NCI-H1092 treated with DMSO at 0.1 percent for 48 hours (cell line): Measurements from ENCODE around the gene EML1.
"Not testable (repeated sequence)": the region's sequence is repeated elsewhere in the genome, so short reads cannot be mapped to it uniquely, and the experiment has no call there.

Source experiments
- DNase-seq: peaks from one replicate; lab custom pipeline; 2025; lab: John Stamatoyannopoulos, UW

The EML1 gene

DNA sequence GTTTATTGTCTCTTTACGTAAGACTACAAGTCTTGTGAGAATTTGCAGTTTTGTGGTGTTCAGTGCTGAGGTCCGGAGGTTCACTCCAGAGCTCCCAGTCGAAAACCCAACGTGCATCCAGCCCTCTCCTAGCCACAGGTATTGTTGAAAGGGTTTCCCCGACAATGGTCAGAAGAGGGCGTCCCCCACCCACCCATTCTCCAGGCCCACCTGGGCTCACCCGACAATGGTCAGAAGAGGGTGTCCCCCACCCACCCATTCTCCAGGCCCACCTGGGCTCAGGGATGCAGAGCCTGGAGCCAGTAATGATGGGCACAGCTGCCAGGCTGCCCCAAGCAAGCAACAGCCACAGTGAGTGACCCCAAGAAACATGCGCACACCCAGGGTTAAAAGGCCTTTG is 145.2 kb downstream of the EML1 start:
- no peak for DNase-seq

DNA sequence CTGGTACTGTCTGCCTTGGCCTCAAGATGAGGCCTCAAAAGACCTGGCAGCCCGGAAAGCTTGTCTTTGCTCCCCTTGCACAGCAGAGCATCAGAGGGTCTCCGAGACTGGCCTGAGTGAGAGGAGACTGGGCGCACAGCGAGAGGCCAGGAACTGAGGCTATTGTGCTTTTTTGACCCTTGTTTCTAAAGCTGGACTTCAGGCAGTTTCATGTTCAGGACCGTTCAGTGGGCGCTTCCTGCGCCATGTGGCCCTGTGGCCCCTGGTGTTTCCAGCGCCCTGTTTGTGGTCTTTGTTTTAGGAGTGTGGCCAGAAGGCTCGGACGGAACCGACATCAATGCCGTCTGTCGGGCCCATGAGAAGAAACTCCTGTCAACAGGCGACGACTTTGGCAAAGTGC is 145.7 kb downstream of the EML1 start:
- no peak for DNase-seq

DNA sequence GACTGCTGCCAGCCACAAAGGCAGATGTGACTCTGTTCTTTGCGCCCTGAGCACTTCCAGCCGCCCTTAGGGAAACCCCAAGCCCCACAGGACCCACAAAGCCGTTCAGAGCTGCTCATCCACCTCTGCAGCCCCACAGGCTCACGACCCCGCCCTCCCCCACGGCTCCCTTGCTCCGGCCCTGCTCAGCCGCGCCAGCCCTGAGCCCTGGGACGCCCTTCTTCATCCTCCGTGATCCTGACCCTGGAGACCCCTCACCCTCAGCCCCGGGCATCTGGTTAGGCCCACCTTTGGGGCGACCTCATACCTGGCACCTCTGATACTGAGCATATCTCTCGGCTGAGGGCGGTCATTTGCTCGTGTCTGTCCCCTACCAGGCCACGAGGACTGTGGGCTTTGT is 146.2 kb downstream of the EML1 start:
- no peak for DNase-seq

DNA sequence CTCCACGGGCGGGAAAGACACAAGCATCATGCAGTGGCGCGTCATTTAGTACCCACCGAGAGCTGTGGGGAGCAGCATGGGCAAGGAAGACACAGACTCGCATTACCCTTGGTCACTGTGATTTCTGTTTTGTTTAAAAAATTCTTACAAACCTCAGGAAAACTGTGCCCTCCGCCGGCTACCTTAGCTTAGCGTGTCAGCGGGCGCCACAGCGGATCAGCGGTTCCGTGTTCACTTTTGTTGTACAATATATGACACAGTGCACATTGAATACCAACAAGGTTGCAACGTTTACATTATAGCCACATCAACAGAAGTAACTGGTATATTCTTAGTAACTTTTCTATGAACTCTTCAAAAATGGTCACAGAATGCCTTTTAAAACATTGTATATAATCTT is 146.9 kb downstream of the EML1 start:
- no peak for DNase-seq

DNA sequence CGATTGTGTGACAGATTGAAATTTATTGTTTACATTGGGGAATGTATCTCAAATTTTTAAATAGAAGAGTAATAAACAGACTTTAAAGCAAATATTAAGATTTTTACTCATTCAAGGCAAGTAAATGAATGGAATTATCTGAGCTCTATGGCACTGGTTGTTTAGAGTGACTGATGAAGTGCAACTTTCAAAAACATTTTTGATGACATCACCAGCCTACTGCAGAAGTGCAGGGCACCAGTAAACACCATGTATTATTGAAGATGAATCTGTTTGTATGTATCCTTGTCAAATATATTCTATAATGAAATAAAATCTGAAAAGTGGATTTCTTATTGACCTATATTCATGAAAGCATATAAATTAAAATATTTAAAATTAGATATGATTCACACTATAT is 148.0 kb downstream of the EML1 start:
- DNase-seq, result no peak

DNA sequence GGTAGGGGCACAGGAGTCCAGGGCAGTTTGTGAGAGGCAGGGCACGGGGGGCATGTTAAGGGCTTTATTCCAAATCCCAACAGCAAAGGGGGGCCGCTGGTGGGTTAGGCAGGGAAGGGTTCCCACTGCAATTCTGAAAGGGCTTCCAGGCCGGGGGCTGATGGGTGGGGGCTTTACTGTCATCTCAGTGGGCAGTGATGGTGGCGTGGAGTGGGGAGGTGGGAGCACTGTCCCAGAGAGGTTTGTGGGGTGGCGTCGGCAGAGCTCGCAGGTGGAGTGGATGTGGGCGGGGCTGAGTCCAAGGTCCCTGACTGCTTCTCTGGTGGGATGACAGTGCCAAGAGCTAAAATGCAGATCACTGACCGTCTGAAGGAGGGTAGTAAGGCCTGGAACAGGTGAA is 150.4 kb downstream of the EML1 start:
- no peak for DNase-seq

DNA sequence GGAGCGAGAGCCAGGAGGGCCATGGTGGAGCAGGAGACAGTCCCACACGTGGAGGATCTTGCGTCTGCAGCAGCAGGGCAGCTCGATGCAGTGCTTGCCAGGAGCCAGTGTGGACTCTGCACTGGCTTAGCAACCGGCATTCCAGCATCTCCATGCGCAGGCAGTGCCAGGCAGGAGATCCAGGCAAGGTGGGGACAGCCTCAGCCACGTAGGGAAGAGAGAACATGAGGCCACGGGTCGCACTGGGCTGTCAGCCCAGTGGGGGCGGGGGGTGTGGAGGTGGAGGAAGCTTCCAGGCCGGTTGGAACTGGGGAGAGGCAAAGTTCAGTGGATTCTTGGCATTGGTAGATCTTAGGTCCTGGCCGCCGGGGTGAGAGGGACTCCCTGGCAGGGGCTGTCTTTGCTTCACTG is 151.0 kb downstream of the EML1 start:
- DNase-seq, result no peak

DNA sequence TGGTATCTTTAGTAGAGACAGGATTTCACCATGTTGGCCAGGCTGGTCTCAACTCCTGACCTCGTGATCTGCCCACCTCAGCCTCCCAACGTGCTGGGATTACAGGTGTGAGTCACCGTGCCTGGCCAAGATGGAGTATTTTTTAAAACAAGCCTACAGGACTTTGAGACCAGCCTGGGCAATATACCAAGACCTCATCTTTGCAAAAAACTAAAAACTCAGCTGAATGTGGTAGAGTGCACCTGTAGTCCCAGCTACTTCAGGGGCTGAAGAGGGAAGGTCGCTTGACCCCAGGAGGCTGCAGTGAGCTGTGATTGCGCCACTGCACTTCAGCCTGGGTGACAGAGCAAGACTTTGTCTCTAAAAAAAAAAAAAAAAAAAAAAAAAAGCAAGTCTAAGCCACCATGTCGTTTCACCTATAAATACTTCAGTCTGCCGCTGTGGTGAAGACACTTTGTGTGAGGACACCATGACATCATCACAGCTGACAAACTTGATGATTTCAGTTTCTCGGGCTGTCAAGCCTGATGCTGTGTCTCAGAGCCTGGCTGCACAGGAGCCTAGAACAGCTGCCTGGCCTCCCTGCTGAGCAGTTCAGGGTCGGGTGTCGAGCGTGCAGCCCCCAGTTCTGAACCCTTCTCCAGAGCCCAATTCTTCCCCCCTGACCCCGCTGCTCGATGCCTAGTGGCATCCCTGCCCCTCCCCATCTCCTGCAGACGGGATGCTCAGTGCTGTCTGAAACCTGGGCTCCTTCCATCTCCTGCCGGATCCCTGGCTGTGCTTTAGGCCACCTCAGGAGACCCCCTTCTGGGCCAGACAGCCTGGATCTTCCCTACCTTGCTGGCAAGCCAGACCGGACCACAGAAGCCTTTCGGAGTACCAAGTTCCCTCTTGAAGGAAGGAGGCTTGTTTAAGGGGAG is 152.8 kb downstream of the EML1 start:
- no peak for DNase-seq

DNA sequence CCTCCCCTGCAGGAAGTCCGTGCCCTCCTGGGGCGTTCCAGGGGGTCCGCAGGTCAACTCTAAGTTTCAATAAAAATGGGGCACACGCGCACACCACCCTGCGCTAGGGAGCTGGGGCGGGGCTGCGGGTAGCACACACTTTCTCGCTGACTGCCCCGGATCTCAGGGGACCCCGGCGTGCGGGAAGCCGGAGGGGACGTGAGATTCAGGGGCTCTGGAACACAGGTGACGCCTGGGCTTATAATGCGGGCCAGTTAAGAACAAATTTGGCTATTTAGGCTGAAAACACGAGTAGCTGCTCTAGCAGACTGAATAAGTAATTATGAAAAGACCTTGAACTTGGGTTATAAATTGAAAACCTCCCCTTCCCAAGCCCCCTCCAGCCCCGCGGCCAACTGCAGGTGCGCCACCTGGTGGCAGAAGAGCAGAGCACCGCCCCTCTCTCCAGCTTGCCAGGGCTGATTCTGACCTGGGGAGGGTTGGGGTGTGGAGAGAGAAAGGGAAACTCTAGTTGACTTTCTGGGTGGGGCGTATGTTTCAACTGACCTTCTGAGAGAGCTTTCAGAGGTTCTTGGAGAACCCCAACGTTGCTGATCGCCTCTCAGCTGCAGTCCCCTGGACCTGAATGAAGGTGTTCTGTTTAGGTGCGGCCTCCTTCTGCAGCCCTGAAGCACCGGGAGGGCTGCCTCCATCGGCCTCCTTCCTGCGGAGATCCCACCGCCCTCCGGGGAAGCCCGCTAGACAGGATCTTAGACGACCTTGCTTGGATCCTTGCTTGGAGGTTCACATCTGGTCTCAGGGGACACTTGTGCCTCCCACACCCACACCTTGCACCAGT is 153.7 kb downstream of the EML1 start:
- DNase-seq, result peak; percentile 39

DNA sequence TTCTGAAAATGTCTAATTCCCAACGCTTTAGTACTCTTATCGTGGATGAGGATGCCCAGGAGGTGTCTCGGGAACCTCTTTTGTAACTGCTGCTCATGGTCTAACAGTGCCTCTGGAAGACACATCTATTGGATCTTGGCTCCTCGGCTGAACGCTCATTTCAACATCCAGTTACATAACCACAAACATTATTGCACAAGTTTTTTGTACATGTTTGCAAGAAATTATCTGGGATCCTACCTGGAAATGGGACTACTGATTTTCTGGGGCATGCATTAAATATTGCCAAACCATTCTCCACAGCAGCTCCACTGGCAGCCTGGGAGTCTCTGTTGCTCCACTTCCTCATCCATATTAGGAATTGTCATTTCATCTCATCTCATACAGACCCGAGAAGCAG is 154.5 kb downstream of the EML1 start:
- DNase-seq, result no peak

DNA sequence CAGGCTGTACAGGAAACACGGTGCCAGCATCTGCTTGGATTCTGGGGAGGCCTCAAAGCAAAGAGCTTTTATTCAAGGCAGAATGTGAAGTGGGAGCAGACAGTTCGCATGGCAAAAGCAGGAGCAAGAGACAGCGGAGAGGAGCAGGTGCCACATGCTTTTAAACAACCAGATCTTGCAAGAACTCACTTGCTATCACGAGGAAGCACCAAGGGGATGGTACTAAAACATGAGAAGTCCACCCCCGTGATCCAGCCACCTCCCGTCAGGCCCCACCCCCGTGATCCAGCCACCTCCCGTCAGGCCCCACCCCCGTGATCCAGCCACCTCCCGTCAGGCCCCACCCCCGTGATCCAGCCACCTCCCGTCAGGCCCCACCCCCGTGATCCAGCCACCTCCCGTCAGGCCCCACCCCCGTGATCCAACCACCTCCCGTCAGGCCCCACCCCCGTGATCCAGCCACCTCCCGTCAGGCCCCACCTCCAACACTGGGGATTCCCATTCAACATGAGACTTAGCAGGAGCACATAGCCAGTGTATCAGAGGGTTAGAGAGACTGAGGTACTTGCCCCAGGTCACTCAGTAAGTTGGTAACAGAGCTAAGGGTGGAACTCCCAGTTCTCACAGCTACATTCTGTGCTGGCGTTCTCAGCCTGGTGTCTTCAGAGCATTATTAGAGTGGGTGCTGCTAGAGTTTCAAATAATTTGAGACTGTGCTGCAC is 156.0 kb downstream of the EML1 start:
- not testable (repeated sequence) for DNase-seq

DNA sequence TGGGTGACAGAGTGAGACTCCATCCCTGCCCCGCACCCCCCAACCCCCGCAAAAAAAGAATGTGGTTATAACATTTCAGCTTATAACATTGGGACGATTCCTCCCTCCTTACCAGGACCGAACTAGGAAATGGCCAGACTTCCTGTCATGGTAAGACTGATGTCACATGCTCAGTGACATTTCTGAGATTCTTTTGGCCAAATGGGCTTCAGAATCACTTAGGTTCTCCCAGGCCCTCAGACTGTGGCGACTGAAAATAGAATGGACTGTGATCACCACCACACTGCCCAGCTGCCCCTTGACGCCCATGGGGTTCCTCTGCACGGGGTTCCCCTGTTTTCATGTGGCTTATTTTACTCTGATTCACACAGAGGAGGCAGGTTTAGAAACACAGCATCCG is 157.0 kb downstream of the EML1 start:
- DNase-seq, result no peak

DNA sequence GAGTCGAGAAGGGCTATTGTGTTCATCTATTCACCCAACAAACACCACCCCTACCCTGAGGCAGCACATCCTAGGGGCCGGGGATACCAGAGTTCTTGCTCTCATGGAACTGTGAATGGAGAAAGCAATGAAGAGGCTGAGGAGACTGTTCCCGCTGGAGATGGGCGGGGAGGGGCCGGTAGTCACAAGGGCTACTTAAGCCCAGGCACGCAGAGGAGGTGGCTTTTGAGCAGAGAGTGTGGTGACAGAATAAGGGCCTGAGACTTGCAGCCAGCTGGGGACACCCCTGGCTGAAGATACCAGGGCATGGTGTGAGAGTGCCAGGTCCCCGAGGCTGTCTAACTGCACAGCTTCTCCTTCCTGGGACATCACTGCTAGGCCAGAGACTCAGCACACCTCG is 157.9 kb downstream of the EML1 start:
- no peak for DNase-seq

DNA sequence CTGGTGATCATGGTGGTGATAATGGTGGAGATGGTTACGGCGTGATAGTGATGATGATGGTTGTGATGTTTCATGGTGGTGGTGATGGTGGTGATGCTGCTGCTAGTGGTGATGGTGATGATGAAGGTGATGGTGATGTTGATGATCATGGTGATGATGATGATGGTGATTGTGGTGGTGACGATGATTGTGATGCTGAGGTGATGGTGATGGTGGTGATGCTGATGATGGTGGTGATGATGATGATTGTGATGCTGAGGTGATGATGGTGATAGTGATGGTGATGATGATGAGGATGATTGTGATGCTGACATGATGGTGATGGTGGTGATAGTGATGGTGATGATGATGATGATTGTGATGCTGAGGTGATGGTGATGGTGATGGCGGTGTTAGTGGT is 158.8 kb downstream of the EML1 start:
- DNase-seq, result no peak

DNA sequence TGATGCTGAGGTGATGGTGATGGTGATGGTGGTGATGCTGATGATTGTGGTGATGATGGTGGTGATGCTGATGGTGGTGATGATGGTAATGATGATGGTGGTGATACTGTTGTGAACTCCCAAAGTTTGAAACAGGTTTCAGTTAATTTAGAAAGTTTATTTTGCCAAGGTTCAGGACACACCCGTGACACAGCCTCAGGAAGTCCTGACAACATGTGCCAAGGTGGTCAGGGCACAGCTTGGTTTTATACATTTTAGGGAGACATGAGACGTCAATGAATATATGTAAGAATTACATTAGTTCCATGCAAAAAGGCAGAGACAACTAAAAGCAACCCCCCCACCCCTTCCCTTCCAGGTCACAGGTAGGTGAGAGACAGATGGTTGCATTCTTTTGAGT is 159.2 kb downstream of the EML1 start:
- no peak for DNase-seq

DNA sequence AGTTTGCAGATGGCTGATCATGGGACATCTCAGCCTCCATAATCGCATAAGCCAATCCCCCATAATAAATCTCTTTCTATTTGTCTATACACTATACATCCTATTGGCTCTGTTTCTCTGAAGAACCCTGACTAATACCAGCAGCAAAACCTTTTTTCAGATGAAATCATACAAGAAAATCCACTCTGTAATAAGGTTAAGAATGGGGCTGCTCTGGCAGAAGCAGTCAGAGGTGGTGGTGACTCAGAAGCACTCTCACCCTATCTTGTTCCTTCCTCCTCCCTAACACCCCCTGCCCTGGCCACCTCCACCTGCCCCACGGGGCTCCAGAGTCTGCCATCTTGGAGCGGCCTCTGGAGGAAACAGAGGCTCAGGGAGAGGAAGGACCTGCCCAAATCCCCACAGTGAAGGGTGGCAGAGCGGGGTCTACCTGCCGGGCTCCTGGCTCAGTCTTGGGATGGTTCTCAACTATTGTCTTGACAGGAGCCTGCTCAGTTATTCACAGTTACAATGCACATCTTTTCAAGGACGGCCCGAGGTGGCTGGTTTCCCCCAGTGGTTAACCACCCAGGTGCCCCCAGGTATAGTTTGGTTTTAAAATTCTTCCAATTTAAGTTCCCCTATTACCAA is 162.7 kb downstream of the EML1 start:
- DNase-seq, result no peak

DNA sequence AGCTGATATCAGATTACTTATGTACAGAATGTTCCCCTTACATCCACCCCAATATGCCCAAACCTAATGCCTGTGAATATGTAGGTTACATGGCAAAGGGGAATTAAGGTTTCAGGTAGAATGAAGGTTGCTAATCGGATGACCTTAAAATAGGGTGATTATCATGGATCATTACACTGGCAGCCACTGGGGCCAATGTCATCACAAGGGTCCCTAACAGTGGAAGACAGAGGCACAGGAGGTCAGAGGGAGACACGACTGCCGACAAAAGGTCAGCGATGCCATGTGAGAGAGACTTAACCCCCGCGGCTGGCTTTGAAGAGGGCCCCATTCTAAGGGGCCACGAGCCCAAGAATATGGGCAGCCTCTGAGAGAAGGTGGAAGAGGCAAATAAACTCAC is 165.2 kb downstream of the EML1 start:
- DNase-seq, result no peak

DNA sequence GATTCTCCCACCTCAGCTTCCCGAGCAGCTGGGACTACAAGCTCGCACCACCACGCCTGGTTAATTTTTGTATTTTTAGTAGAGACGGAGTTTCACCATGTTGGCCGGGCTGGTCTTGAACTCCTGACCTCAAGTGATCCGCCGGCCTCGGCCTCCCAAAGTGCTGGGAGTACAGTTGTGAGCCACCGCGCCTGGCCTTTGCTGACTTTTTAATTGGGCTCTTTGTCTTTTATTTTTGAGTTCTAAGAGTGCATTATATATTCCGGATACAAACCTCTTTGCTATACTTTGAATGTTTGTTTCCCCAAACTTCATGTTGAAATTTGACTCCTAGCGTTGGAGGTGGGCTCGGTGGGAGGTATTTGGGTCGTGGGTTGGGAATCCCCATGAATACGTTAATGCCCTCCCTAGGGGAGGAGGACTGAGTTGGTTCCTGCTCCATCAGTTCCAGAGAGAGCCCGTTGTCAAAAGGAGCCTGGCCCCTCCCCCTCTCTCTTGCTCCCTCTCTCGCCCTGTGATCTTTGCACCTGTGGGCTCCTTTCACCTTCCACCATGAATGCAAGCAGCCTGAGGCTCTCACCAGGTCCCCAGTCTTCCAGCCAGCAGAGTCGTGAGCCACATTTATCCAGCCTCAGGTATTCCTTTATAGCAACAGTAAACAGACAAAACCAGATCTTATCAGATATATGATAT is 168.8 kb downstream of the EML1 start:
- no peak for DNase-seq

DNA sequence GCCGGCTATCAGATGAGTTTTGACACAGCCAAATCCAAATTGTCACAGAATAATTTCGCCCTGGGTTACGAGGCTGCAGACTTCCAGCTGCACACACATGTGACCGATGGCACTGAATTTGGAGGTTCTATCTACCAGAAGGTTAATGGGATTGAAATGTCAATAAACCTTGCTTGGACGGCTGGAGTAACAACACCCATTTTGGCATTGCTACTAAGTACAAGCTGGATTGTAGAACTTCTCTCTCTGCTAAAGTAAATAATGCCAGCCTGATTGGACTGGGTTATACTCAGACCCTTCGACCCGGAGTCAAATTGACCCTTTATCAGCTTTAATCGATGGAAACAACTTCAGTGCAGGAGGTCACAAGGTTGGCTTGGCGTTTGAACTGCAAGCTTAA is 171.8 kb downstream of the EML1 start:
- DNase-seq, result no peak

DNA sequence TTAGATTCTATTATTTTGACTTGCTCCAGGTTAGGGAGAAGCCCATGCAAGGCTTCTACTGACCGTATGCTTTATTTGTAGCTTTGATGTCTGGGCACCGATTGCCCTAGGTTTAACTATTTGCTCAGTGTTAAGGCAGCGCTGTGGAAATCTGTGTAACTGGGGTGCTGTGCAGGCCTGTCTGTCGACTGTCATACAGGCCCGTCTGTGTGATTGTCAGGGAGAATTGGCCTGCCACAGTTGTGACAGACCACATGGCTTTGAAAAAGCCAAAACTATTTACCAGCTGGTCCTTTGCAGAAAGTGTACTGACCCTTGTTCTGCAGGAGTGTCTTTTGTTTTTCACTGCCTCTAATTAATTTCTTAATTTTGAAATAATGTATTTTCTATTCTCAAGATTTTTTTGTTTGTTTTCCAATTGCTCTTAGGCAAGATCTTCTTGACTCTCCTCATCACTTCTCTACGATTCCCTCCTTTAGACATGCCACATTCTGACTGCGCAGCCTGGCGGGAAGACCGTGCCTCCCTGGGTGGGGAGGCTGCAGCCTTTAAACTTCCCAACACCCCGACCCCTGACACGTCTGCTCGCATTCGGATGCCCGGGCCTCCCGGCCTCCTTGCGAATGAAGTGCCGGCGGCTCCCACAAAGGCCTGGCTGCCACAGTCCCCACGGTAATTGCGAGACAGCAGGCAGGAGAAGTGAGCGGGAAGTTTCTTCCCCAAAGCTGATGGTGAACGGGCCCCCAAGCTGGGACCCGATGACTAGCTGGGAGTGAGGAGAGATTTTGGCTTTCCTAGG is 173.0 kb downstream of the EML1 start:
- DNase-seq, result no peak

DNA sequence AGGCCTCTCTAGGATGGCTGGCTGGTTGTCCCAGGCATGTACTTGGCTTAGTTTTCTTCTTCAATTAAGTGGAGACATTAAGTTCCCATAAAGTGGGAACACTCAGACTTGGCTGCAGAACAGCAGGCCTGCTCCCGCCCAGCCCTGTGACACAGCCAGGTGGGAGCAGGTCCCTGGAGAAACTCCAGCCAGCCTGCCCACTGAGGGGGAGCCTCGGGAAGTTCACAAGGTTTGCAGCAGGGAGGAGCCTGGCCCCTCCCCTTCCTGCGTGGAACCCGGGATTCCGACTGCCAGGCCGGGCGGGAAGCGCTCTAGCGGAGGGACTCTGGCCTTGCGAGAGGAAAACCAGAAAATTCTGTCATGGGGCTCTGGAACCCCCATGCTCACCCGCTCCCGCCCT is 173.7 kb downstream of the EML1 start:
- DNase-seq, result no peak
